Stimulated activated CD4-positive, alpha-beta T cell treated with anti-CD3 and anti-CD28 coated beads, Interleukin-1b, Interleukin-23, amount 100 ng/mL, for 24 hours (primary cell): Measurements from ENCODE around the gene ACOT11.
"Not testable (repeated sequence)": the region's sequence is repeated elsewhere in the genome, so short reads cannot be mapped to it uniquely, and the experiment has no call there.

Experiments used
- DNase-seq, 4 experiments: peaks; one replicate each; pipeline ENCODE4 v3.0.0-alpha.2; 2020; ENCODE audit warnings: low read depth in 4 of 4, low spot score in 1 of 4

The ACOT11 gene

GRCh38 chr1:54547601-54548388 is at the start of gene ACOT11:
TSS of gene ACOT11 (plus strand) at chr1:54548228. CDS start at chr1:54548310, 82 bp downstream.
- DNase-seq = no peak

GRCh38 chr1:54498383-54499096 is 49.5 kb upstream of the ACOT11 start:
- DNase-seq = no peak

- DNase-seq = no peak
Observed at GRCh38 chr1:54499097-54499359, 49.0 kb upstream of the ACOT11 start.

GRCh38 chr1:54499360-54500106 is 48.5 kb upstream of the ACOT11 start:
- no peak for DNase-seq

- no peak for DNase-seq
Observed at GRCh38 chr1:54500107-54500431, 48.0 kb upstream of the ACOT11 start.

- no peak for DNase-seq
Observed at GRCh38 chr1:54501849-54502248, 46.2 kb upstream of the ACOT11 start.

- DNase-seq = no peak
Observed at GRCh38 chr1:54502342-54502741, 45.7 kb upstream of the ACOT11 start.

- no peak for DNase-seq
Observed at GRCh38 chr1:54506594-54506993, 41.4 kb upstream of the ACOT11 start.

- DNase-seq = no peak
Observed at GRCh38 chr1:54507033-54507870, 40.8 kb upstream of the ACOT11 start.

GRCh38 chr1:54510715-54511270 is 37.2 kb upstream of the ACOT11 start:
- no peak for DNase-seq

- not testable (repeated sequence) for DNase-seq
Observed at GRCh38 chr1:54513921-54514580, 34.0 kb upstream of the ACOT11 start.

GRCh38 chr1:54516249-54516920 is 31.6 kb upstream of the ACOT11 start:
- DNase-seq = no peak

- no peak for DNase-seq
Observed at GRCh38 chr1:54517496-54517895, 30.5 kb upstream of the ACOT11 start.

- no peak for DNase-seq
Observed at GRCh38 chr1:54518489-54518888, 29.5 kb upstream of the ACOT11 start.

- no peak for DNase-seq
Observed at GRCh38 chr1:54519709-54520108, 28.3 kb upstream of the ACOT11 start.

- no peak for DNase-seq
Observed at GRCh38 chr1:54520631-54521321, 27.3 kb upstream of the ACOT11 start.

- DNase-seq = not testable (repeated sequence)
Observed at GRCh38 chr1:54526565-54526964, 21.5 kb upstream of the ACOT11 start.

GRCh38 chr1:54528613-54529012 is 19.4 kb upstream of the ACOT11 start:
- DNase-seq = no peak

- no peak for DNase-seq
Observed at GRCh38 chr1:54532033-54532432, 16.0 kb upstream of the ACOT11 start.
